GM10266 (cell line): ENCODE data around the gene YKT6.

Experiments used
- DNase-seq: peaks from one replicate; pipeline ENCODE4 v3.0.0; 2012; ENCODE audit errors: extremely low spot score
- CTCF ChIP-seq: IDR thresholded peaks from 2 replicates; pipeline ENCODE4 v1.5.1; 2012; ENCODE audit warnings: mild to moderate bottlenecking, low read depth; ENCODE audit not compliant: control insufficient read depth, insufficient read depth; ENCODE audit errors: missing control alignments

The YKT6 gene

DNA sequence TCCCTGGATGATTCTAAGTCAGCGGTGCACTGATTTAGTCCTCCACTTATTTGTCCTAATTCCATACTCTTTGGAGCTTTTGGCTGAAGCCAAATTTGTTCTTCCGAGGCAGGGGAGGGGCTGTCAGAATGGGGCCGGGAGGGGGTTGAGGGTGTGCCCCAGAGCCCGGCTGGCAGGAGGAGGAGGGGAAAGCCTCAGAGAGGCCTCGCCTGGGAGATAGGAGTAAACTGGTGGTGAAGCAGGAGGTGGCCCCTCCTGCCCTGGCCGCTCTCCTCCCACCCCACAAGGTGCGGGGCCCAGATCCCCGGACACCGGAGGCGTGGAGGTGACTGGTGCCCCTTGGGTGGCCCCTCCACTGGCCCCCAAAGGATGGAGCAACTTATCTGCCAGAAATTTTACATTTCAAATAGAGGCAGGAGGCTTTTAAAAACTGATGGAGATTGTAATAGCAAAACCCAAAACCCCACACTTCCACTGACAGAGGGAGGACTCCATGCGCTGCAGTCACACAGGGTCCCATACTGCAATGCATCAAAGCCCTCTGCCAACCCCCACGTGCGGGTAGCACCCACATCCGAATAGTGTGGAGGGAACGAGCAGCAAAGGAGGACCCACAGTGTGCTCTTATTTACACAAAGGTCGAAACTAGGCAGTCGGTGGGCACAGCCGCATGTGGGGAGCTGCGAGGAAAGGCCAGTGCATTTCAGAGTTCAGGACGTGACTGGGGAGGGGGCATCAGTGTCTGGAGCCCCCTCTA, 62.7 kb downstream of the YKT6 start:
- no peak for DNase-seq
- no peak for TF ChIP-seq CTCF
